ENCODE results near the gene ACTR2.
"Not testable (repeated sequence)": the region's sequence is repeated elsewhere in the genome, so short reads cannot be mapped to it uniquely, and the experiment has no call there.

The ACTR2 gene

GRCh38 chr2:65227456-65228262, at the start of gene ACTR2:
TSS of gene ACTR2 (plus strand) at chr2:65227831. CDS start at chr2:65227910, 79 bp downstream.
- DNase-seq = peak; percentile 97

- no peak for DNase-seq
Observed at GRCh38 chr2:65182570-65182969, 45.1 kb upstream of the ACTR2 start.

GRCh38 chr2:65183406-65183805, 44.2 kb upstream of the ACTR2 start:
- DNase-seq = not testable (repeated sequence)

GRCh38 chr2:65185012-65185411, 42.6 kb upstream of the ACTR2 start:
- no peak for DNase-seq

- DNase-seq = no peak
Observed at GRCh38 chr2:65186093-65186868, 41.4 kb upstream of the ACTR2 start.

- DNase-seq = peak; percentile 72
Observed at GRCh38 chr2:65186872-65187851, 40.5 kb upstream of the ACTR2 start.

GRCh38 chr2:65193446-65193845, 34.2 kb upstream of the ACTR2 start:
- no peak for DNase-seq

- no peak for DNase-seq
Observed at GRCh38 chr2:65198737-65199136, 28.9 kb upstream of the ACTR2 start.

GRCh38 chr2:65199166-65199565, 28.5 kb upstream of the ACTR2 start:
- no peak for DNase-seq

GRCh38 chr2:65199891-65200290, 27.7 kb upstream of the ACTR2 start:
- peak; percentile 19 for DNase-seq

- DNase-seq = no peak
Observed at GRCh38 chr2:65204461-65205210, 23.0 kb upstream of the ACTR2 start.

- DNase-seq = no peak
Observed at GRCh38 chr2:65212115-65212514, 15.5 kb upstream of the ACTR2 start.

- no peak for DNase-seq
Observed at GRCh38 chr2:65212619-65213018, 15.0 kb upstream of the ACTR2 start.

GRCh38 chr2:65213035-65213434, 14.6 kb upstream of the ACTR2 start:
- no peak for DNase-seq

- DNase-seq = peak; percentile 31
Observed at GRCh38 chr2:65214361-65214760, 13.3 kb upstream of the ACTR2 start.

- no peak for DNase-seq
Observed at GRCh38 chr2:65214843-65215242, 12.8 kb upstream of the ACTR2 start.

GRCh38 chr2:65215946-65216345, 11.7 kb upstream of the ACTR2 start:
- DNase-seq = no peak

GRCh38 chr2:65220432-65221131, 7.0 kb upstream of the ACTR2 start:
- peak; percentile 54 for DNase-seq

GRCh38 chr2:65221275-65221674, 6.4 kb upstream of the ACTR2 start:
- not testable (repeated sequence) for DNase-seq

GRCh38 chr2:65227020-65227455, 593 bp upstream of the ACTR2 start:
- DNase-seq = no peak

GRCh38 chr2:65228263-65228750, 676 bp downstream of the ACTR2 start:
- peak; percentile 39 for DNase-seq
